A549 (cell line): ENCODE data around the gene DDB1. TPM values are rescaled to one million over a fixed set of nuclear protein-coding genes. Genes with fewer than 3 reads are reported as not detected.
"Not testable (repeated sequence)": the region's sequence is repeated elsewhere in the genome, so short reads cannot be mapped to it uniquely, and the experiment has no call there.

Experiments used
- ATAC-seq, 2 experiments: fragments of 200-7000 bp in 1 of 2; fragments of >200 bp in 1 of 2; cut with Nextera tagmentation in 1 of 2; cut with Tn5 transposase in 1 of 2; 3 replicates each; pipeline versions ENCODE4 v1.8.0 to v1.9.1; 2018 to 2020; ENCODE audit warnings: mild to moderate bottlenecking in 1 of 2, moderate library complexity in 1 of 2
- CTCF ChIA-PET: fragments of 300-600 bp; sonication (Branson Sonifier 250); formaldehyde crosslinking; extraction: SDS; loops from one replicate; lab custom pipeline; 2021; ENCODE audit warnings: antibody characterized with exemption, inconsistent platforms; lab: Yijun Ruan, JAX
- POLR2A ChIA-PET: fragments of 350-600 bp; formaldehyde crosslinking; extraction: SDS; loops from one replicate; lab custom pipeline; 2021; ENCODE audit warnings: antibody characterized with exemption, inconsistent platforms; lab: Yijun Ruan, JAX
- DNase-seq, 2 experiments: peaks; one replicate each; pipeline versions ENCODE4 v3.0.0 to v3.0.0-alpha.2; 2011 to 2016; ENCODE audit warnings: low read depth in 1 of 2, low spot score in 1 of 2
- FAIRE-seq: peaks from 2 replicates; lab custom pipeline; 2011; peaks lifted over from hg19 to GRCh38; lab: Jason Lieb, UNC
- H3K27ac ChIP-seq, 2 experiments: fragments of >200 bp; sonication (Bioruptor Twin); formaldehyde crosslinking; 3 replicates each; pipeline ENCODE4 v1.5.1; 2016 to 2017
- H3K4me1 ChIP-seq: fragments of >200 bp; sonication (Bioruptor Twin); formaldehyde crosslinking; 3 replicates; pipeline ENCODE4 v1.6.1; 2016
- H3K4me2 ChIP-seq: fragments of >200 bp; sonication (Bioruptor Twin); formaldehyde crosslinking; 3 replicates; pipeline ENCODE4 v1.6.1; 2016
- H3K4me3 ChIP-seq: fragments of >200 bp; sonication (Bioruptor Twin); formaldehyde crosslinking; 3 replicates; pipeline ENCODE4 v1.5.1; 2016
- H3K9me3 ChIP-seq: fragments of >200 bp; sonication (Bioruptor Twin); formaldehyde crosslinking; 3 replicates; pipeline ENCODE4 v1.6.1; 2016
- WGBS: methylation state at CpG from one replicate; pipeline ENCODE4 v1.1.6; 2017; ENCODE audit errors: missing lambda C conversion rate; 5-methylcytosine and 5-hydroxymethylcytosine counted together
- polyA plus RNA-seq, 4 experiments: library from polyadenylated mRNA; depleted of rRNA in 3 of 4; stranded (reverse); fragments of >200 nt; fragmentation: RNase III in 1 of 4; extraction: RNeasy Plus Mini Kit Qiagen cat#74134 plus additional on column Dnase treatment in 1 of 4; gene quantifications; 2 replicates in 3 of 4; 3 replicates in 1 of 4; pipeline ENCODE4 v1.2.3, GENCODE V29; 2011 to 2017

DDB1 gene
- polyA plus RNA-seq, 2 of the 4 experiments (the other 2 are of a cell fraction): 149 to 222 TPM

GRCh38 chr11:61250796-61251765 is 81.8 kb downstream of the DDB1 start:
- CTCF ChIA-PET: interaction anchor here (0.9 to 4.9 kb wide), 5 partner anchors 15 to 190 kb away, joined by 3 to 28 read pairs (median 4); partner anchors contain the start of gene VWCE
- ATAC-seq, DNase-seq, POLR2A ChIA-PET, H3K4me2 ChIP-seq, H3K27ac ChIP-seq, H3K9me3 ChIP-seq, FAIRE-seq, H3K4me1 ChIP-seq, H3K4me3 ChIP-seq: not testable (repeated sequence)
- 49% methylated on average over 20 of the region's 20 CpGs for WGBS

Other genes with a start within 250 kb of the DDB1 start
- 0.04 TPM in 1 of 2 replicates, not detected in the other for gene CD5, start 230.6 kb downstream of the DDB1 start, polyA plus RNA-seq (2011; rRNA removed)
- not detected in 3 replicates for gene CD5, start 230.6 kb downstream of the DDB1 start, polyA plus RNA-seq (2017; fragmentation: RNase III; extraction: RNeasy Plus Mini Kit Qiagen cat#74134 plus additional on column Dnase treatment)
- 9.3 and 11.3 TPM in 2 replicates for gene VPS37C, start 171.7 kb downstream of the DDB1 start, polyA plus RNA-seq (2011; rRNA removed)
- gene VPS37C, start 171.7 kb downstream of the DDB1 start, polyA plus RNA-seq (2017; fragmentation: RNase III; extraction: RNeasy Plus Mini Kit Qiagen cat#74134 plus additional on column Dnase treatment): 8.9 to 10.9 TPM (median 9.9 TPM) in 3 replicates
- not detected in 2 replicates for gene PGA3, start 129.6 kb downstream of the DDB1 start, polyA plus RNA-seq (2011; rRNA removed)
- gene PGA3, start 129.6 kb downstream of the DDB1 start, polyA plus RNA-seq (2017; fragmentation: RNase III; extraction: RNeasy Plus Mini Kit Qiagen cat#74134 plus additional on column Dnase treatment): not detected in 3 replicates
- gene PGA4, start 110.8 kb downstream of the DDB1 start, polyA plus RNA-seq (2011; rRNA removed): not detected in 2 replicates
- not detected in 3 replicates for gene PGA4, start 110.8 kb downstream of the DDB1 start, polyA plus RNA-seq (2017; fragmentation: RNase III; extraction: RNeasy Plus Mini Kit Qiagen cat#74134 plus additional on column Dnase treatment)
- gene PGA5, start 91.9 kb downstream of the DDB1 start, polyA plus RNA-seq (2011; rRNA removed): not detected in 2 replicates
- not detected in 3 replicates for gene PGA5, start 91.9 kb downstream of the DDB1 start, polyA plus RNA-seq (2017; fragmentation: RNase III; extraction: RNeasy Plus Mini Kit Qiagen cat#74134 plus additional on column Dnase treatment)
- gene VWCE, start 37.8 kb downstream of the DDB1 start, polyA plus RNA-seq (2011; rRNA removed): 0.53 and 0.65 TPM in 2 replicates
- gene VWCE, start 37.8 kb downstream of the DDB1 start, polyA plus RNA-seq (2017; fragmentation: RNase III; extraction: RNeasy Plus Mini Kit Qiagen cat#74134 plus additional on column Dnase treatment): 0.45 to 0.79 TPM (median 0.63 TPM) in 3 replicates
- gene TKFC, start 123 bp upstream of the DDB1 start, polyA plus RNA-seq (2011; rRNA removed): 46.5 and 51.2 TPM in 2 replicates
- 42.6 to 53.6 TPM (median 48.7 TPM) in 3 replicates for gene TKFC, start 123 bp upstream of the DDB1 start, polyA plus RNA-seq (2017; fragmentation: RNase III; extraction: RNeasy Plus Mini Kit Qiagen cat#74134 plus additional on column Dnase treatment)
- gene CYB561A3, start 28.8 kb upstream of the DDB1 start, polyA plus RNA-seq (2011; rRNA removed): 50.8 and 58.1 TPM in 2 replicates
- gene CYB561A3, start 28.8 kb upstream of the DDB1 start, polyA plus RNA-seq (2017; fragmentation: RNase III; extraction: RNeasy Plus Mini Kit Qiagen cat#74134 plus additional on column Dnase treatment): 50.4 to 56.9 TPM (median 55.4 TPM) in 3 replicates
- gene TMEM138, start 29.3 kb upstream of the DDB1 start, polyA plus RNA-seq (2011; rRNA removed): 143 and 156 TPM in 2 replicates
- gene TMEM138, start 29.3 kb upstream of the DDB1 start, polyA plus RNA-seq (2017; fragmentation: RNase III; extraction: RNeasy Plus Mini Kit Qiagen cat#74134 plus additional on column Dnase treatment): 80.3 to 95.6 TPM (median 88.2 TPM) in 3 replicates
- 33.6 and 49.0 TPM in 2 replicates for gene TMEM216, start 59.5 kb upstream of the DDB1 start, polyA plus RNA-seq (2011; rRNA removed)
- 9.9 to 11.9 TPM (median 10.6 TPM) in 3 replicates for gene TMEM216, start 59.5 kb upstream of the DDB1 start, polyA plus RNA-seq (2017; fragmentation: RNase III; extraction: RNeasy Plus Mini Kit Qiagen cat#74134 plus additional on column Dnase treatment)
- gene CPSF7, start 96.9 kb upstream of the DDB1 start, polyA plus RNA-seq (2011; rRNA removed): 56.7 and 72.9 TPM in 2 replicates
- gene CPSF7, start 96.9 kb upstream of the DDB1 start, polyA plus RNA-seq (2017; fragmentation: RNase III; extraction: RNeasy Plus Mini Kit Qiagen cat#74134 plus additional on column Dnase treatment): 62.9 to 69.1 TPM (median 67.5 TPM) in 3 replicates
- gene SDHAF2, start 97.0 kb upstream of the DDB1 start, polyA plus RNA-seq (2011; rRNA removed): 76.4 and 106 TPM in 2 replicates
- 43.1 to 44.4 TPM (median 43.8 TPM) in 3 replicates for gene SDHAF2, start 97.0 kb upstream of the DDB1 start, polyA plus RNA-seq (2017; fragmentation: RNase III; extraction: RNeasy Plus Mini Kit Qiagen cat#74134 plus additional on column Dnase treatment)
- gene LRRC10B, start 175.6 kb upstream of the DDB1 start, polyA plus RNA-seq (2011; rRNA removed): 0.03 TPM in 1 of 2 replicates, not detected in the other
- 0.04 to 0.13 TPM in 2 of 3 replicates, not detected in the other for gene LRRC10B, start 175.6 kb upstream of the DDB1 start, polyA plus RNA-seq (2017; fragmentation: RNase III; extraction: RNeasy Plus Mini Kit Qiagen cat#74134 plus additional on column Dnase treatment)
- 0.37 and 0.38 TPM in 2 replicates for gene SYT7, start 248.0 kb upstream of the DDB1 start, polyA plus RNA-seq (2011; rRNA removed)
- 0.78 to 1.0 TPM (median 1.0 TPM) in 3 replicates for gene SYT7, start 248.0 kb upstream of the DDB1 start, polyA plus RNA-seq (2017; fragmentation: RNase III; extraction: RNeasy Plus Mini Kit Qiagen cat#74134 plus additional on column Dnase treatment)